Measurements from ENCODE around the gene RAD23B.
A peak's percentile ranks its signal among the peaks of the same experiment; 100 is the strongest.
"Not testable (repeated sequence)": the region's sequence is repeated elsewhere in the genome, so short reads cannot be mapped to it uniquely, and the experiment has no call there.

The RAD23B gene

DNA sequence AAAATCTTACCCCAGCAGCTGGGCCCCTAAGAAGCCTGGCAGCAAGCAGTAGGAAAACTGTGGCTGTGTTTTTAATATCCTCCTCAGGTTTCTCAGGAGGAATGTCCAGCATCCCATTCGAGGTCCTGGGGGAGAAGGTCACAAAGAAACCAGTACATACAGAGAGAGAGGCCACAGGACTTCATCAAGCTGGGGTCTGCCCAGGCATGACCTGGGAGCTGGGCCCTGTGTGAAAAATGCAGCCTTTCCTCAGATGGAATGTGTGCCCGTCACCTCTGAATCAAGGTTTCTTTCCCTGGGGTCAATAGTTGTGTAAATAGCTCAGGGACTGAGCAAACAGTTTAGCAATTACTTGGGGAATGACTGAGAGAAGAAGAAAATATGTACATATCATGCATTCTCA is 33.9 kb upstream of the RAD23B start:
- H3K4me1 ChIP-seq (ENCODE audit: control insufficient read depth in 5 of 5, insufficient read depth in 5 of 5, low read length in 5 of 5): peaks cover 0 to 21% (median 6%) of the 10 kb centered on the region in 5 donors
- no peak overlapping the region for H3K27ac ChIP-seq (ENCODE audit: low read depth, low read length)
- H3K9ac ChIP-seq (ENCODE audit: low read length in 5 of 5): no peak overlapping the region
- H3K27me3 ChIP-seq (ENCODE audit: control insufficient read depth in 5 of 5, insufficient read depth in 4 of 5, low read length in 5 of 5): no peaks in the 10 kb centered on the region
- no peaks in the 10 kb centered on the region for H3K9me3 ChIP-seq (ENCODE audit: control insufficient read depth in 5 of 5, low read length in 5 of 5)
- no peak overlapping the region for H3K4me3 ChIP-seq (ENCODE audit: low read depth in 1 of 5, low read length in 5 of 5)
- no peaks in the 10 kb centered on the region for H3K36me3 ChIP-seq (ENCODE audit: control insufficient read depth in 5 of 5, insufficient read depth in 5 of 5, low read length in 5 of 5)

DNA sequence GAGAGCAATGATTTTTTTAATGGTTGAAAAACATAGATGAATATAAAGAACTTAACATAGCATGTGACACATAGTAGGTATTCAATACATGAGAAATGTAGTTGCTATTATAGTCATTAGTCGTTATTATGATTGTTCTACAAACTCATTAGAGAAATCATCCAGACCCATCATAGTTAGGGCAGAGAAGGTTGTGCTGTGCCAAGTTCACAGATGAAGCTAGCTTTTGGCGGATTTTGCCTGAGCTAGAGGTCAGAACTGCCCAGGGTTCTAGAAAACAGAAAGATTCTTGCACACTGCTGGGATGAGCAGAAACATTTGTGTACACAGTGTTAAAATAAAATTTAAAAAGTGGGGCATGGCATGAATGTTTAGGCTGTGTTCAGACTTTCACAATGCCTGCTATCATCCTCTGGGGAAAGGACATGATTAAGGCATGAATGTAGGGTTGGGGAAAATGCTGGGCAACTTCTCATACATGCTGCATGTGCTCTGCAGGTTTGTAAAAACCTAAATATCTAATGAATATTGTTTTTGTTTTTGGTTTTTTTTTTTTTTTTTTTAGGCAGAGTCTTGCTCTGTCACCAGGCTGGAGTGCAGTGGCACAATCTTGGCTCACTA is 33.3 kb upstream of the RAD23B start:
- peaks cover 0 to 21% (median 6%) of the 10 kb centered on the region in 5 donors for H3K4me1 ChIP-seq (ENCODE audit: control insufficient read depth in 5 of 5, insufficient read depth in 5 of 5, low read length in 5 of 5)
- no peaks in the 10 kb centered on the region for H3K27me3 ChIP-seq (ENCODE audit: control insufficient read depth in 5 of 5, insufficient read depth in 4 of 5, low read length in 5 of 5)
- H3K27ac ChIP-seq (ENCODE audit: low read depth, low read length): no peak overlapping the region
- H3K9ac ChIP-seq (ENCODE audit: low read length in 5 of 5): no peak overlapping the region
- no peak overlapping the region for H3K4me3 ChIP-seq (ENCODE audit: low read depth in 1 of 5, low read length in 5 of 5)
- no peaks in the 10 kb centered on the region for H3K36me3 ChIP-seq (ENCODE audit: control insufficient read depth in 5 of 5, insufficient read depth in 5 of 5, low read length in 5 of 5)
- no peaks in the 10 kb centered on the region for H3K9me3 ChIP-seq (ENCODE audit: control insufficient read depth in 5 of 5, low read length in 5 of 5)

DNA sequence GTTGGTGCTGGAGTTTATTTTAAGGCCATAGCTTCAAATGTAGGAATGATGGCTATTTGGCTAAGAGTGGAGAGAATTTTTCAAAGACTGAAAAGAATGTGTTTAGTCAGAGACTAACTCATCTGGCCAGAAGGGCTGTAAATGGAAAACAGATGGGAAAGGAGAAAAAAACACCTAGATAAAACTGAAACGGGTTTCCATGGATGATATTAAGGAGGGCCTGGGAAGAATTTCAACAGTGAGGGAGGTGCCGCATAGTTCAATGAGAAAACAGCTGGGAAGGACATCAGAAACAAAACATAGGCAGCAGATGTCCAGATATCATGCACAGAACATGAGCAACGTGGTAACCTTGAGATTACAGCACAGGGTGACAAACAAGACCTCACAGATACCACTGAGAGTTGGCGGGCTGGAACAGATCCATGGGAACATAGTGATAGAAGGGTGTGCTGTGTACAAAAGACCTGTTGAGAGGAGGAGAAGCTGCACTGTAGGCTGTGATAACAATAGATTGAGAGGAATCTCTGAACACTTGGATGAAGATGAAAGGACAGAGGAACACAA is 31.2 kb upstream of the RAD23B start:
- Histone ChIP-seq H3K27ac (ENCODE audit: low read depth, low read length) (no peak overlapping the region), H3K36me3 (ENCODE audit: control insufficient read depth in 5 of 5, insufficient read depth in 5 of 5, low read length in 5 of 5) (no peaks in the 10 kb centered on the region), H3K27me3 (ENCODE audit: control insufficient read depth in 5 of 5, insufficient read depth in 4 of 5, low read length in 5 of 5) (no peaks in the 10 kb centered on the region)

DNA sequence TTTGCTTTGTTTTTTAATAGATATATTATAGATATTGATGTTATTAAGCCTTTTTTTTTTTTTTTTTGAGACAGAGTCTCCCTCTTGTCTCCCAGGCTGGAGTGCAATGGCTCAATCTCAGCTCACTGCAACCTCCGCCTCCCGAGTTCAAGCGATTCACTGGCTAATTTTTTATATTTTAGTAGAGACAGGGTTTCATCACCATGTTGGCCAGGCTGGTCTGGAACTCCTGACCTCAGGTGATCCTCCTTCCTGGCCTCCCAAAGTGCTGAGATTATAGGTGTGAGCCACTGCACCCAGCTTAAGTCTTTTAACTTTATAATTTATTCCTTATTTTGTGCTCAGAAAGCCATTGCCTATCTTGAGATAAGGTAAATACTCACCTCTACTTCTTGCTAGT is 24.2 kb upstream of the RAD23B start:
- Histone ChIP-seq H3K36me3 (ENCODE audit: control insufficient read depth in 5 of 5, insufficient read depth in 5 of 5, low read length in 5 of 5) (no peaks in the 10 kb centered on the region), H3K9me3 (ENCODE audit: control insufficient read depth in 5 of 5, low read length in 5 of 5) (no peaks in the 10 kb centered on the region), H3K4me3 (ENCODE audit: low read depth in 1 of 5, low read length in 5 of 5) (no peak overlapping the region), H3K9ac (ENCODE audit: low read length in 5 of 5) (no peak overlapping the region), H3K27ac (ENCODE audit: low read depth, low read length) (no peak overlapping the region), H3K27me3 (ENCODE audit: control insufficient read depth in 5 of 5, insufficient read depth in 4 of 5, low read length in 5 of 5) (no peaks in the 10 kb centered on the region), H3K4me1 (ENCODE audit: control insufficient read depth in 5 of 5, insufficient read depth in 5 of 5, low read length in 5 of 5) (peaks cover 0 to 13% (median 11%) of the 10 kb centered on the region in 5 donors)

More for the DNA sequence above, 31.2 kb upstream of the RAD23B start:
- Histone ChIP-seq H3K9ac (ENCODE audit: low read length in 5 of 5) (no peak overlapping the region), H3K9me3 (ENCODE audit: control insufficient read depth in 5 of 5, low read length in 5 of 5) (no peaks in the 10 kb centered on the region), H3K4me3 (ENCODE audit: low read depth in 1 of 5, low read length in 5 of 5) (no peak overlapping the region), H3K4me1 (ENCODE audit: control insufficient read depth in 5 of 5, insufficient read depth in 5 of 5, low read length in 5 of 5) (peaks cover 0 to 21% (median 6%) of the 10 kb centered on the region in 5 donors)

DNA sequence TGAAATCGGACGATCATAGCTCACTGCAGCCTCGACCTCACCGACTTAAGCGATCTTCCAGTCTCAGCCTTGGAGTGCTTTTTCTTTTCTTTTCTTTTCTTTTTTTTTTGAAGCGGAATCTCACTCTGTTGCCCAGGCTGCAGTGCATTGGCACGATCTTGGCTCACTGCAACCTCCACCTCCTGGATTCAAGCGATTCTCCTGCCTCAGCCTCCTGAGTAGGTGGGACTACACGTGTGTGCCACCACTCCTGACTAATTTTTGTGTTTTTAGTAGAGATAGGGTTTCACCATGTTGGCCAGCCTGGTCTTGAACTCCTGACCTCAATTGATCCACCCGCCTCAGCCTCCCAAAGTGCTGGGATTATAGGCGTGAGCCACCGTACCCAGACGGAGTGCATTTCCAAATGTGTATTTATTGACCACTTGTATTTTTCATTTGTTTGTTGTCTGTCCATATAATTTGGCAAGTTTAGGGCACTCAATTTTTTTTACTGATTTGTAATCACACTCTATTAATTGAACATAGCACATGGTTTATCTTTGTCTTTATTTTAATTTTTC is 23.2 kb upstream of the RAD23B start:
- not testable (repeated sequence) for H3K36me3 ChIP-seq (ENCODE audit: control insufficient read depth in 5 of 5, insufficient read depth in 5 of 5, low read length in 5 of 5); H3K27me3 ChIP-seq (ENCODE audit: control insufficient read depth in 5 of 5, insufficient read depth in 4 of 5, low read length in 5 of 5); H3K9ac ChIP-seq (ENCODE audit: low read length in 5 of 5); H3K4me3 ChIP-seq (ENCODE audit: low read depth in 1 of 5, low read length in 5 of 5); H3K9me3 ChIP-seq (ENCODE audit: control insufficient read depth in 5 of 5, low read length in 5 of 5)
- peaks cover 0 to 13% (median 11%) of the 10 kb centered on the region in 5 donors for H3K4me1 ChIP-seq (ENCODE audit: control insufficient read depth in 5 of 5, insufficient read depth in 5 of 5, low read length in 5 of 5)
- H3K27ac ChIP-seq (ENCODE audit: low read depth, low read length): peak overlapping the region; percentile 43

DNA sequence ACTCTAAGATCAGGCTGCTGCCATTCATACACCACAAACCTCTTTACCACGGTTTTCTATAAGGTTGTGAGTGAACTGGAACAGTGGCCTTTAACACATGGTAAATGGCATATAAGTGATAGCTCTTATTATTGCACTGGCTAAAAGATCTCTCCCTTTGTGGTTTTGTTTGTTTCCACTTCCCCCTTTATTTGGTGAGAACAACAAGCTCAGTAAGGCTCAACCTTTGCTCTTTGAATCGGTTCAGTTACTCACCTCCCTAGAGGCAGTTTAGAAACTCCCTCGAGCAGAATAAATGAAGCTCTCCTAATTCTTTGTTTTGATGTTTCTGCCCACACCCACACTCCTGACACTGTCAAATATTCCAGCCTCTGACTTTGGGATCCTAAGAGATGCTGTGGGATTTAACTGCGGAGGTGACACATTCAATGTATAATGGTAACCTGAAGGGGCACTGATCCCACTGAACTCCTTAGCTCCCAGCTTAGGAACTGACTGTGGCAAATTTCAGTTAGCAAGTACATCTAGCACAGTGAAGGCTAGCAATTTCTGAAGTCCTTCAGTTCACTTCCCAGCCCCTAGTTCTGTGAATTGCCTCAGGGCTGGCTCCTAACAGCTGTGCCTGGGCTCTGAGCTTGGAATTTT is 22.5 kb upstream of the RAD23B start:
- no peaks in the 10 kb centered on the region for H3K36me3 ChIP-seq (ENCODE audit: control insufficient read depth in 5 of 5, insufficient read depth in 5 of 5, low read length in 5 of 5)
- H3K9me3 ChIP-seq (ENCODE audit: control insufficient read depth in 5 of 5, low read length in 5 of 5): peaks cover 2 to 7% (median 4%) of the 10 kb centered on the region in 5 donors
- H3K9ac ChIP-seq (ENCODE audit: low read length in 5 of 5): peak overlapping the region in 1 of 5 donors; percentile 22
- no peaks in the 10 kb centered on the region for H3K27me3 ChIP-seq (ENCODE audit: control insufficient read depth in 5 of 5, insufficient read depth in 4 of 5, low read length in 5 of 5)
- peak overlapping the region; percentile 43 for H3K27ac ChIP-seq (ENCODE audit: low read depth, low read length)
- peaks cover 0 to 13% (median 11%) of the 10 kb centered on the region in 5 donors for H3K4me1 ChIP-seq (ENCODE audit: control insufficient read depth in 5 of 5, insufficient read depth in 5 of 5, low read length in 5 of 5)
- H3K4me3 ChIP-seq (ENCODE audit: low read depth in 1 of 5, low read length in 5 of 5): no peak overlapping the region

DNA sequence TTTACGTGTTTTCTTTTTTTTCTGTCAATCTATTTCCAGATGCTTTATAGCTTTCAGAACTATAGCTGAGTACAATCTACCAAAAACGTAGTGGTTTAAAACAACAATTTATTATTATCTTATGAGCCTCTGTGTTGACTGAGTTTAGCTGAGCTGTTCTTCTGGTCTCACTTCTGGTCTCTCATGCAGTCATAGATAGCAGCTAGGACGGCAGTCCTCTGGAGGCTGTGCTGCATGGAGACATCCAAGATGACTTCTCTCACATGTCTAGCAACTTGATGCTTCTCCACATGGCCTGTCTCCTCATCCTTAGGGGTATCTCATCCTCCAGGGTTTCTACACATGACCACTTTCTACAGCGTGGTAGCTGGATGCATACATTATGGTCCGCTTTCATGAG is 22.0 kb upstream of the RAD23B start:
- Histone ChIP-seq H3K36me3 (ENCODE audit: control insufficient read depth in 5 of 5, insufficient read depth in 5 of 5, low read length in 5 of 5) (no peaks in the 10 kb centered on the region), H3K27me3 (ENCODE audit: control insufficient read depth in 5 of 5, insufficient read depth in 4 of 5, low read length in 5 of 5) (no peaks in the 10 kb centered on the region), H3K27ac (ENCODE audit: low read depth, low read length) (peak overlapping the region; percentile 43)

DNA sequence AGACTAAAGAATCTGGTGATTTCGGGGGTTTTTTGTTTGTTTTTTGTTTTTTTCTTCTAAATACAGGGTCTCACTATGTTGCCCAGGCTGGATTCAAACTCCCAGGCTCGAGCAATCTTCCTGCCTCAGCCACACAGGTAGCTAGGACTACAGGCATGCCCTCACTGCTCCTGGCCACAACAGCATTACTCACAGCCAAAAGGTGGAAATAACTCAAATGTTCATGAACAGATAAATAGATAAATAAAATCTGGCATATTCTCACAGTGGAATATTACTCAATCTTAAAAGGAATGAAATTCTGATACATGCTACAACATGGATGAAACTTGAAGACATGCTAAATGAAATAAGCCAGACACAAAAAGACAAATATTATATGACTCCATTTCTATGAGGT is 19.8 kb upstream of the RAD23B start:
- Histone ChIP-seq H3K4me1 (ENCODE audit: control insufficient read depth in 5 of 5, insufficient read depth in 5 of 5, low read length in 5 of 5) (peaks cover 0 to 29% (median 24%) of the 10 kb centered on the region in 5 donors), H3K27me3 (ENCODE audit: control insufficient read depth in 5 of 5, insufficient read depth in 4 of 5, low read length in 5 of 5) (no peaks in the 10 kb centered on the region), H3K36me3 (ENCODE audit: control insufficient read depth in 5 of 5, insufficient read depth in 5 of 5, low read length in 5 of 5) (no peaks in the 10 kb centered on the region), H3K4me3 (ENCODE audit: low read depth in 1 of 5, low read length in 5 of 5) (no peak overlapping the region), H3K27ac (ENCODE audit: low read depth, low read length) (no peak overlapping the region), H3K9ac (ENCODE audit: low read length in 5 of 5) (no peak overlapping the region), H3K9me3 (ENCODE audit: control insufficient read depth in 5 of 5, low read length in 5 of 5) (peaks cover 2 to 9% (median 4%) of the 10 kb centered on the region in 5 donors)

More for the DNA sequence above, 22.0 kb upstream of the RAD23B start:
- Histone ChIP-seq H3K4me3 (ENCODE audit: low read depth in 1 of 5, low read length in 5 of 5) (no peak overlapping the region), H3K4me1 (ENCODE audit: control insufficient read depth in 5 of 5, insufficient read depth in 5 of 5, low read length in 5 of 5) (peaks cover 0 to 13% (median 11%) of the 10 kb centered on the region in 5 donors), H3K9me3 (ENCODE audit: control insufficient read depth in 5 of 5, low read length in 5 of 5) (peaks cover 2 to 9% (median 4%) of the 10 kb centered on the region in 5 donors), H3K9ac (ENCODE audit: low read length in 5 of 5) (no peak overlapping the region)

DNA sequence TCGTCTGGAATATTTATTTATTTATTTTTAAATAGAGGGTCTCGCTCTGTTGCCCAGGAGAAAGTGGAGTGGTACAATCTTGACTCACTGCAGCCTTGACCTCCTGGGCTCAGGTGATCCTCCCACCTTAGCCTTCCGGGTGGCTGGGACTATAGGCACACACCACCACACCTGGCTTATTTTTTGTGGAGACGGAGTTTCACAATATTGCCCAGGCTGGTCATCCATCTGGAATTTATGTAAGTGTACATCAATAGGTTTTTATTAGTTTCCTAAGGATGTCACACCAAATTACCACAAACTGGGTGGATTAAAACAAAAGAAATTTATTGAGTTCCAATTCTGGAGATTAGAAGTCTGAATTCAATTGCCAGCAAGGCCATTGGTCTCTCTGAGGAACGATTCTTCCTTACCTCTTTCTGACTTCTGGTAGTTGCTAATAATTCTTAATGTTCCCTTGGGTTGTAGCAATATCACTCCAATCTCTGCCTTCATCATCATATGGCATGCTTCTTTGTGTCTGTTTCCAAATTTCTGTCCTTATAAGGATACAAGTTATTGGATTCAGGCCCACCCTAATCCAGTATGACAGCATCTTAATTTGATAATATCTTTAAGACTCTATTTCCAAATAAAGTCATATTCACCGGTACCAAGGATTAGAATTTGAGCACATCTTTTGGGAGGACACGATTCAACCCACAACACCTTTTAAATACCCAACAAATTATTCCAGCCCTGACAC is 16.3 kb upstream of the RAD23B start:
- no peak overlapping the region for H3K4me3 ChIP-seq (ENCODE audit: low read depth in 1 of 5, low read length in 5 of 5)
- no peaks in the 10 kb centered on the region for H3K36me3 ChIP-seq (ENCODE audit: control insufficient read depth in 5 of 5, insufficient read depth in 5 of 5, low read length in 5 of 5)
- H3K9me3 ChIP-seq (ENCODE audit: control insufficient read depth in 5 of 5, low read length in 5 of 5): peaks cover 2 to 9% (median 4%) of the 10 kb centered on the region in 5 donors
- H3K9ac ChIP-seq (ENCODE audit: low read length in 5 of 5): peak overlapping the region in 1 of 5 donors; percentile 51
- no peaks in the 10 kb centered on the region for H3K27me3 ChIP-seq (ENCODE audit: control insufficient read depth in 5 of 5, insufficient read depth in 4 of 5, low read length in 5 of 5)
- peaks cover 0 to 35% (median 32%) of the 10 kb centered on the region in 5 donors for H3K4me1 ChIP-seq (ENCODE audit: control insufficient read depth in 5 of 5, insufficient read depth in 5 of 5, low read length in 5 of 5)
- H3K27ac ChIP-seq (ENCODE audit: low read depth, low read length): peak overlapping the region; percentile 95

Measured in subcutaneous abdominal adipose tissue (tissue), 5 donors.